NCI-H2227 (cell line): ENCODE data around the gene PSTPIP2.
"Not testable (repeated sequence)": the region's sequence is repeated elsewhere in the genome, so short reads cannot be mapped to it uniquely, and the experiment has no call there.

Experiments
- DNase-seq: peaks from one replicate; lab custom pipeline; 2025; ENCODE audit not compliant: unreplicated experiment; lab: John Stamatoyannopoulos, UW

PSTPIP2 gene

DNA sequence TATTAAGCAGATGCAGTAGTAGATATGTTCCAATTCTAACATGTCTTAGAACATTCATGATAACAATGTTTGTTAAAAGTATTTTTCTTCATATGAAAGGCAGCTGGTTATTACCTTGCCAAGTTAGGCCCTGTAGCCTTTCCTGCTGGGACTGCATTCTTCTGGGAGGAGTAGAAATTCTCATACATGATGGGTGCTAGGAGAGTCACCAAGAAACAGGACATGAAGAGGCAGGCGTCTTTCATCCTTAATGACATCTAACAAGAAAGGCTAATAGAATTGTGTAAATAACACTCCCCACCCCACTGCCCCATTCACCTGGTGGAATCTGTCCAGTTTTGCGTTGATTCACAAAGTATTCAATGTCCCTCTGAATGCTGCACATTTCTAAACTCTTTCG is 80.3 kb downstream of the PSTPIP2 start:
- DNase-seq = no peak

DNA sequence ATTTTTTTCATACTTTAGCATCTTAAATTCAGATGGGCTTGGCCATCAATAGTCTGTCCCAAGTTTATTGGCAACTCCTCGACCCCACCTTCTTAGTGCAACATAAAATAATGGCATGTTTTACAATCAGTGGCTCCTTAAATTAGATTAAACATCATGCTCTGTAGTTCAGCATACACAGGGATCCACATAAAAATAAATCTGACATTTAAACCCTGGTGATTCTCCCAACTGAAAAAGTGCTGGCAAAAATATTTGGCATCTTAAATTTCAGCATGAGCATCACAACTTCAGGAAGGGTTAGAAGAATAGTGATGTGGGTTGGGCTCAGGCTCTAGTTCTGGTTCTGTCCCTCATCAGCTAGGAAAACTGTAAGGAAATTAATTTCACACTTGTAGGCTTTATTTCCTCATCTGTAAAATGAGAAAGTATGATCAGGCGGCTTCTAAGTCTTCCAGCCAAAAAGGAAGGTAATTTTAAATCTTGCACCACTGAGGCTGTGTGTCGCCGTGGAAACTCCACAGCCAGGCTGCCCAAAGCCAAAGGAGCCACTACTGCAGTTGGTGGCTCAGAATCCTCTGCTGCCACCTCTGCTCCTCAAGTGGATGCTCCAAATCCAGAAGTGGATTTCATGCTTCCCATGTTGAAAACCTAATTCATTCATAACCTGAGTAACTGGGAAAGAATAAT is 87.4 kb downstream of the PSTPIP2 start:
- no peak for DNase-seq

DNA sequence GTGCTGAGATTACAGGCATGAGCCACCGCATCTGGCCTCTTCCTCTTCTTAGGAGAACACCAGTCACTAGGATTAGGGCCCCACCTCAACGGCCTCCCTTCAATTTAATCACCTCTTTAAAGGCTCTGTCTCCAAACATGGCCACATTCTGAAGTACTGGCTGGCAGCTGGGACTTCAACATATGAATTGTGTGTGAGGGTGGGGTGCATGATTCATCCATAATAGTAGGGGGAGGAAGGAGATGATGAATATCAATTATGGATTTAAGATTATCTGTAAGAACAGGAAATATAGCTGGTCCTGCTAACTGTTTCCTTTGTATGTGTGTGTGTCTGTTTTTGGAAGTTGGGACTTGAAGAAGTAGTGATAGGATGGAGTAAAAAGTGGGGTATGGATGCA is 90.2 kb downstream of the PSTPIP2 start:
- DNase-seq = no peak

DNA sequence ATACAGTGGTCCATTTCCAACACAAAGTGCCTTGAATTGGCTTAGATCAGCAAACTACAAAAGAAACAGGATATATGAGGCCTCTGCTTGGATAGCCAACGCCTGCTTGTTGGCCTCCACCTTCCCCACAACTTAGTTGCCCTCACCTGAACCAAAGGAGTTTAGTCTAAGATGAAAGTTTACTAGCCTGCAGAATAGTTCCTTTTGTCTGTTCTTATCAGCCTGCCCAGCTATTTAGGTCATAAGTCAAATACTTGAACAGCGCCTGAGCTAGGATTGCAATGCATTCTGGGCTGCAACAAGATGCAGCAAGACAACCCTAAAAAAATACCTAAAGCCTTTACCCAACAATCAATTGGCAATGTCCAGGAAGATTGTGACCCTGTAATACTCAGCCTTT is 91.8 kb downstream of the PSTPIP2 start:
- DNase-seq = no peak

DNA sequence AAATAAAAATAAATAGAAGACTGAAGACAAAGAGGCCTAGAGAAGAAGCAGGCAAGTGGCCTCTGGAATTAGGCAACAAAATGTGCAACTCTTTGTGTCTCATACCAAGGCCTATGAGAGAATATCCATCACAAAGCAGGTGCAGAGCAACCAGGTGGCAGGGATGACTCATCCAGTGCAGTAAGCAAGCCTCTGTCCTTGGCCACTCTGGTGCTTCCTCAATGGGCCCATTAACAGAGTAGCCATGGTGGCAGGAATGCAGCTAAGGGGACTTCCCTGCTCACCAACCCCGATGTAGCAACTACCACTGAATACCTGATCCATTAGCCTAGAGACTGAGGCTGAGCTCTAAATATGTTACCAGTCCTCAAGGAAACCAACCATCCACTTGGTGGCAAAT is 94.0 kb downstream of the PSTPIP2 start:
- no peak for DNase-seq

- DNase-seq = no peak
Measured at GRCh38 chr18:45976974-45977373, 95.1 kb downstream of the PSTPIP2 start.

GRCh38 chr18:45976566-45976965 is 95.5 kb downstream of the PSTPIP2 start:
- DNase-seq = no peak

DNA sequence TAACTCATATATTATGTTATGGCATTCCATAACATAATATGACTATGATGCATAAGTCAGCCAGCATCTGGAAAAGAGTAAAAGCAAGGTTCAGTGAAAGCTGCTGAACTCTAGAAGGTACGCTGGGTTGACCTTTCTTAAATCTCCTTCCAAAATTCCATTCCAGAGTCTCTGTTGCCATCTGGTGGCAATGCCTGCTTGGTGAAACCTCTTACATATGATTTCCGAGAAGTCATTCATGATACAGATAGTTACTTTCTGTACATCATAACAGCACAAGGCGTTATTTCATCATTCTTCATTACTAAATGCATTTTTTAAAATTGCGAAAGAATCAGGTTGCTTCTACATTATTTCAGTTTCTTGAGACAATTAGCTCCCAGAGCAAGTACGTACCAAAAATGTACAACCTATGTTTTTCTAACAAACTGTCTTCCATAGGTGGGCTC is 97.9 kb downstream of the PSTPIP2 start:
- DNase-seq = peak; percentile 78

DNA sequence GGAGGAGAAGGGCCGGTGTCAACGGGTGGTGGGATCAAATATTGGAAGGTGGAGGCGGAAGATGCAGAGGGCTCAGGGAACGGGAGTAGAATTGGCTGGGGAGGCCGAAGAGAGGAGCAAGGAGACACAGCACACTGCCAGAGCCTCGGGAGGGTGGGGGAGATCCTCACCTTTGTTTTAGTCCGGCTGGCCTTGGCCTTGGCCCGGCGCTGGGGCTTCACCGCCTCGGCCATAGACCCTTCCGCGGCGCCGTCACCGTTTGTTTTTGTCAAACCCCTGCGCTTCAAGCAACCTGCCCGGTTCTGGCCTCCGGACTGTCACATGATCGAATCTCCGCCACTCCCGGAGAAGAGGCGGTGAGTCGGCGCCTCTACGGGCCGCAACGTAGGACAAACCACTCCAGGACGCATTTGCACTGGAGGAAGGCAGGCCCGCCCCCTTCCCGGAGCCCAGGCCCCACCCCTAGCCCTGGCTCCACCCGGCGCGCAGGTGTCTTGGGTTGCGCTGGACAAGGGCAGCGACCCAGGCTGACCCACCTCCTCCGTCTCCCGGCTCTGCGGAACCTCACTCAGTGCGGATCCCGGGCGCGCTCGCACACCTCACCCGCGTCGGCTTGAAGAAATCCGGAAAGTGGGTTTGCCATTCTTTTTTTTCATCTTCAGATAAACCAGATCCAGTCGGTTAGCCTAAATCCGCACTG is 104.9 kb downstream of the PSTPIP2 start, which contains the start of gene EPG5:
EPG5 (minus strand) TSS at position 323 of the 700 bp plus-strand sequence; CDS start at position 233, 90 bp downstream.
- DNase-seq = peak; percentile 96

- DNase-seq = not testable (repeated sequence)
Measured at GRCh38 chr18:45964913-45965312, 107.1 kb downstream of the PSTPIP2 start.

- no peak for DNase-seq
Measured at GRCh38 chr18:45962866-45963265, 109.2 kb downstream of the PSTPIP2 start.

DNA sequence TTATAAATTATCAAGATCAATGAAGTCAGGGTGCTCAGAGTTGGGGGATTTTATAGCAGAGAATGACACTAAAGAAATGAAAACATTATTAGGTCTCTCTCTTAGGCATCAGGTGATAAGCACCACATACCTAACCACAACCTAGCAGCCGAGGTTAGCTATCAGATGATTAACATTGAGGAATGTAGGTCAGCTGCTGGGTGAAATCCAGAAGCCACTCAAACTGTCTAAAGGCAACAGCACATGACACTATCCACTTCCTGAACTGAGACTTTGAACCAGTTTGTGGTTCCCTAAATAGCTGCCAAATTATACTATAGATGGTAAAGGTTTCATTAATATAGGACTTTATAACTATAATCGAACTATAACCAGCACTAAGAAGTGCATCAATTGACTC is 109.6 kb downstream of the PSTPIP2 start:
- no peak for DNase-seq

DNA sequence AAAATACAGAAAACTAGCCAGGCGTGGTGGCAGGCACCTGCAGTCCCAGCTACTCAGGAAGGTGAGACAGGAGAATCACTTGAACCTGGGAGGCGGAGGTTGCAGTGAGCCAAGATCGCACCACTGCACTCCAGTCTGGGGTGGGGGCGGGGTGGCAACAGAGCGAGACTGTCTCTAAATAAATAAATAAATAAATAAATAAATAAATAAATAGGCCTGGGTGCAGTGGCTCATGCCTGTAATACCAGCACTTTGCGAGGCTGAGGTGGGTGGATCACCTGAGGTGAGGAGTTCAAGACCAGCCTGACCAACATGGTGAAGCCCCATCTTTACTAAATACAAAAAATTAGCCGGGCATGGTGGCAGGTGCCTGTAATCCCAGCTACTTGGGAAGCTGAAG is 112.6 kb downstream of the PSTPIP2 start:
- DNase-seq = not testable (repeated sequence)

GRCh38 chr18:45958730-45959129 is 113.3 kb downstream of the PSTPIP2 start:
- no peak for DNase-seq

- DNase-seq = no peak
Measured at GRCh38 chr18:45958027-45958426, 114.0 kb downstream of the PSTPIP2 start.

DNA sequence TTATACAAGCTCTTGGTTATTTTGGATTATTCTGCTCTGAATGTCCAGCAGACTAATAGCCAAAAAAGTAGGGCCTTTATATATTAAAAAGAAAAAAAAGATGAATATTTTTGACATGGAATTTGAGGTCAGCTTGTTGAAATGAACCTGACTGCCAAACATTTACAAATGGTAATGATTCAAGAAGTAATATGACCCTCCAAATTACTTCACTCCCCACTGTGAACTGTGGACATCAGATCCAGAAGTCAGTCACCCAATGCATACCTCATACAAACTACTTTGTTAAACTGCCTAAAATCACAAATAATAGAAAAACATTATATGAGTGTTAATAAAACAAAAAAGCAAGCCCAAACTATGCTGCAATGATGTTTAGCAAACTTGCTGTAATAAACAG is 115.0 kb downstream of the PSTPIP2 start:
- DNase-seq = no peak

- no peak for DNase-seq
Measured at GRCh38 chr18:45954070-45954934, 117.8 kb downstream of the PSTPIP2 start.

GRCh38 chr18:45951016-45951714 is 120.9 kb downstream of the PSTPIP2 start:
- DNase-seq = no peak

DNA sequence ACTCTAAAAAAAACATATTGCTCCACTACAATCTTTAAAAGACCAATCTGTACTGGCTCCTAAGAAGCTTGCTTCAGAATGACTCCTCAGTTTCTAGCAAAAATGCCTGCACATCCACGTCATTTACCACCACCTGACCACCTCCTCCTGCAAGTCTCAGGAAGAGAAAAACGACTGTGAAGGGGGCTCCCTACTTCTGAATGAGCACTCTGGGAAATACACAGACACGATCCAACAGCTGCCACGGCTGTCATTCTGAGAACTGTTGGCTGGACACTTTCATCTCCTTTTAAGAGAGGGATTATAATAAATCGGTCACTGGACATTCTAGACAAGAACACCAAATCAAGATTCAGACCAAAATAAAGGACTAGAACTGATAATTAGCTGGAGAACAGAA is 126.4 kb downstream of the PSTPIP2 start:
- no peak for DNase-seq

DNA sequence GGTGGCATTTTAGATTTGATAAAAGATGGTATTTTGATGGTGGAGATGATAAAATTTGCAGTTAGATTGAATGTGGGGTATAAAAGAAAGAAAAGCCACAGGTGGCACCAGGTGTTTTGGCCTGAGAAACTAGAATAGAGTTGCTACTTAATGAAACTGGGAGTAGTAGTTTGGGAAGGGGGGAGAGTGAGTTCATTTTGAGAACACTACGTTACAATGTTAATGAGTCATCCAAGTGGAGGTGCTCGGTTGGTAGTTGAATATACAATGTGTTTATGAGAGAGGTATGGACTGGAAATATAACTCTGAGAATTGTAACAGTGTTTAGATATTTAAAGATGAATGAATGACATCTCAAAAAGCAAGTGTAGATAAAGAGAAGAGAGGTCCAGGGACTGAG is 131.3 kb downstream of the PSTPIP2 start:
- DNase-seq = no peak

DNA sequence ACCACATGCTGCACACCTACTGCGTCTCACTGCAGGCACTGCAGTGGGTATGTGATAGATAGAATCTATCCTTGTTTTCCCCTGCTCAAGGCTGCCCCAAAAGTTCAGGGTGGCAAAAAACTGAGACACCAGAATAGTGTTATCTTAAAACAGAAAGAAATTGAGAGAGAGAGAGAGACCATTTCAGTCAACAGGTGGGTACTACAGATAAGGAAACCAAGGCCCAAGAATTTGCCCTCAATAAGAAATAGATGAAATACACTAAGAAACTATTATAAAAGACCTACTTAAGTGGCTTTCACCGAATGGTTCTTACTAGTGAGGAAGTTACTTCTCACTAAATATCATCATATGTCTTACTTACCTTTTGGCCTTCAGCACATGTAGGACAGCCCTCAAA is 132.8 kb downstream of the PSTPIP2 start:
- no peak for DNase-seq
